DOHH2 (cell line): ENCODE data around the gene COL27A1.

Experiments
- H3F3A ChIP-seq: fragments of 200-600 bp; sonication (generic), shearing (Covaris generic); 2 replicates; pipeline ENCODE4 v1.6.0; 2016; ENCODE audit warnings: antibody characterized with exemption, mild to moderate bottlenecking; ENCODE audit not compliant: control insufficient read depth, insufficient read depth
- H3K27ac ChIP-seq: fragments of 200-600 bp; sonication (generic); 2 replicates; pipeline ENCODE4 v1.5.1; 2014; ENCODE audit warnings: low read depth, mild to moderate bottlenecking, low read length, moderate library complexity
- H3K27me3 ChIP-seq: fragments of 200-600 bp; sonication (generic); 2 replicates; pipeline ENCODE4 v1.6.1; 2014; ENCODE audit warnings: mild to moderate bottlenecking, low read length, mixed read lengths; ENCODE audit not compliant: control insufficient read depth
- H3K36me3 ChIP-seq: fragments of 200-600 bp; sonication (generic); 2 replicates; pipeline ENCODE4 v1.6.1; 2014; ENCODE audit warnings: mild to moderate bottlenecking, low read length, moderate library complexity, mixed read lengths; ENCODE audit not compliant: control insufficient read depth
- H3K4me1 ChIP-seq: fragments of 200-600 bp; sonication (generic); 2 replicates; pipeline ENCODE4 v1.6.1; 2014; ENCODE audit warnings: mild to moderate bottlenecking, low read length, mixed read lengths; ENCODE audit not compliant: control insufficient read depth
- H3K4me2 ChIP-seq: fragments of 200-600 bp; sonication (generic); 2 replicates; pipeline ENCODE4 v1.6.0; 2014; ENCODE audit warnings: mild to moderate bottlenecking, low read length, moderate library complexity
- H3K4me3 ChIP-seq: fragments of 200-600 bp; sonication (generic); 2 replicates; pipeline ENCODE4 v1.5.1; 2014; ENCODE audit warnings: mild to moderate bottlenecking, low read length, mixed read lengths
- H3K79me2 ChIP-seq: fragments of 200-600 bp; sonication (generic); 2 replicates; pipeline ENCODE4 v1.6.1; 2014; ENCODE audit warnings: mild to moderate bottlenecking, low read length, mixed read lengths; ENCODE audit not compliant: control insufficient read depth
- H3K9me2 ChIP-seq: fragments of 200-600 bp; sonication (generic); replicated peaks from 2 replicates; pipeline ENCODE4 v1.6.1; 2014; ENCODE audit warnings: mild to moderate bottlenecking, low read length, mixed read lengths; ENCODE audit not compliant: control insufficient read depth
- H3K9me3 ChIP-seq: fragments of 200-600 bp; sonication (generic); 2 replicates; pipeline ENCODE4 v1.6.1; 2014; ENCODE audit warnings: antibody characterized with exemption, low read length, mixed read lengths; ENCODE audit not compliant: control insufficient read depth, insufficient read depth
- H4K20me1 ChIP-seq: fragments of 200-600 bp; sonication (generic); 2 replicates; pipeline ENCODE4 v1.6.0; 2014; ENCODE audit warnings: low read depth, mild to moderate bottlenecking, antibody characterized with exemption, low read length, moderate library complexity; ENCODE audit not compliant: control insufficient read depth, insufficient read depth
- CTCF ChIP-seq: fragments of 200-600 bp; sonication (generic); IDR thresholded peaks from one replicate; pipeline ENCODE4 v1.5.1; 2014; ENCODE audit warnings: antibody characterized with exemption, mild to moderate bottlenecking, low read depth, low read length; ENCODE audit not compliant: poor library complexity, severe bottlenecking
- EZH2phosphoT487 ChIP-seq: fragments of 200-600 bp; sonication (generic); IDR thresholded peaks from 2 replicates; pipeline ENCODE4 v1.6.1; 2017; ENCODE audit warnings: borderline replicate concordance, mild to moderate bottlenecking, antibody characterized with exemption, low read length, moderate library complexity, mixed read lengths

COL27A1 gene

GRCh38 chr9:114167591-114168091 is 12.3 kb downstream of the COL27A1 start:
- no peaks in the 10 kb centered on the region for H3K79me2 ChIP-seq
- H3K9me2 ChIP-seq, result no peaks in the 10 kb centered on the region
- no peaks in the 10 kb centered on the region for H3K9me3 ChIP-seq
- H4K20me1 ChIP-seq, result no peaks in the 10 kb centered on the region
- H3F3A ChIP-seq, result no peaks in the 10 kb centered on the region
- H3K36me3 ChIP-seq, result peaks cover 2% of the 10 kb centered on the region; the same call in 1 of the 2 replicates
- TF ChIP-seq CTCF (no peak), EZH2phosphoT487 (no peak)
- no peak overlapping the region for H3K4me3 ChIP-seq
- H3K4me1 ChIP-seq, result no peaks in the 10 kb centered on the region
- H3K27ac ChIP-seq, result no peak overlapping the region
- H3K4me2 ChIP-seq, result no peak overlapping the region
- no peaks in the 10 kb centered on the region for H3K27me3 ChIP-seq

- Histone ChIP-seq H3K79me2 (no peaks in the 10 kb centered on the region), H3K4me1 (no peaks in the 10 kb centered on the region), H3K27ac (no peak overlapping the region), H4K20me1 (no peaks in the 10 kb centered on the region; the same call in 1 of the 2 replicates), H3K9me3 (no peaks in the 10 kb centered on the region), H3K4me3 (no peak overlapping the region), H3K4me2 (no peak overlapping the region), H3K9me2 (no peaks in the 10 kb centered on the region), H3K36me3 (peaks cover 2% of the 10 kb centered on the region; the same call in 1 of the 2 replicates), H3F3A (no peaks in the 10 kb centered on the region), H3K27me3 (no peaks in the 10 kb centered on the region)
- no peak for TF ChIP-seq EZH2phosphoT487
- TF ChIP-seq CTCF, result no peak
Measured at GRCh38 chr9:114168281-114169028, 13.1 kb downstream of the COL27A1 start.

- no peaks in the 10 kb centered on the region for H3K79me2 ChIP-seq
- H3F3A ChIP-seq, result no peaks in the 10 kb centered on the region
- no peaks in the 10 kb centered on the region for H3K9me3 ChIP-seq
- no peaks in the 10 kb centered on the region for H3K27me3 ChIP-seq
- peaks cover 2% of the 10 kb centered on the region; the same call in 1 of the 2 replicates for H3K36me3 ChIP-seq
- no peaks in the 10 kb centered on the region for H3K4me1 ChIP-seq
- no peaks in the 10 kb centered on the region; the same call in 1 of the 2 replicates for H4K20me1 ChIP-seq
- no peak overlapping the region for H3K27ac ChIP-seq
- no peaks in the 10 kb centered on the region for H3K9me2 ChIP-seq
- no peak overlapping the region for H3K4me3 ChIP-seq
- TF ChIP-seq CTCF (no peak), EZH2phosphoT487 (no peak)
- H3K4me2 ChIP-seq, result no peak overlapping the region
Measured at GRCh38 chr9:114169029-114169951, 14.0 kb downstream of the COL27A1 start.
